H1 (cell line): Measurements from ENCODE around the gene CABP2. TPM values are rescaled to one million over a fixed set of nuclear protein-coding genes. Genes with fewer than 3 reads are reported as not detected.

Experiments
- CTCF ChIA-PET: fragments of 300-600 bp; sonication (Branson Sonifier 250); formaldehyde crosslinking; loops from one replicate; lab custom pipeline; 2021; ENCODE audit not compliant: partially characterized antibody; lab: Charles Lee
- POLR2A ChIA-PET: fragments of 300-600 bp; sonication (Branson Sonifier 250); formaldehyde crosslinking; loops from one replicate; lab custom pipeline; 2021; ENCODE audit warnings: inconsistent platforms; ENCODE audit not compliant: partially characterized antibody; lab: Charles Lee
- DNase-seq, 2 experiments: peaks; one replicate each; pipeline versions ENCODE4 v3.0.0 to v3.0.0-alpha.2; 2010 to 2022; ENCODE audit warnings: low spot score in 2 of 2, low read depth in 1 of 2, mixed read lengths in 1 of 2
- FAIRE-seq: peaks from 2 replicates; lab custom pipeline; 2011; peaks lifted over from hg19 to GRCh38; lab: Jason Lieb, UNC
- H2AFZ ChIP-seq: 2 replicates; pipeline ENCODE4 v1.8.1; 2012; ENCODE audit warnings: low read length, inconsistent platforms
- H2AK5ac ChIP-seq: 2 replicates; pipeline ENCODE4 v1.6.1; 2013; ENCODE audit warnings: low read depth, low read length
- H2BK120ac ChIP-seq: replicated peaks from 2 replicates; pipeline ENCODE3; 2013; ENCODE audit warnings: low read depth, low read length, inconsistent platforms
- H2BK12ac ChIP-seq: 2 replicates; pipeline ENCODE4 v1.6.1; 2013; ENCODE audit warnings: low read depth, low read length
- H2BK15ac ChIP-seq: 2 replicates; pipeline ENCODE4 v1.6.1; 2013; ENCODE audit warnings: low read length
- H2BK20ac ChIP-seq: 2 replicates; pipeline ENCODE4 v1.6.1; 2013; ENCODE audit warnings: low read length
- H2BK5ac ChIP-seq: 2 replicates; pipeline ENCODE4 v1.6.1; 2013; ENCODE audit warnings: low read depth, low read length
- H3K14ac ChIP-seq: 2 replicates; pipeline ENCODE4 v1.6.1; 2013; ENCODE audit warnings: inconsistent platforms; ENCODE audit not compliant: insufficient read length
- H3K18ac ChIP-seq: 2 replicates; pipeline ENCODE4 v1.6.1; 2013; ENCODE audit warnings: low read length; ENCODE audit errors: extremely low read depth
- H3K23ac ChIP-seq: 2 replicates; pipeline ENCODE4 v1.6.1; 2013; ENCODE audit warnings: inconsistent platforms; ENCODE audit not compliant: insufficient read length
- H3K23me2 ChIP-seq: 2 replicates; pipeline ENCODE4 v1.6.1; 2013; ENCODE audit warnings: low read depth, low read length
- H3K27ac ChIP-seq: 2 replicates; pipeline ENCODE4 v1.6.1; 2011; ENCODE audit warnings: low read depth, low read length, inconsistent platforms
- H3K27me3 ChIP-seq, 4 experiments: replicated peaks in 1 of 4; 1 replicate in 1 of 4; 2 replicates in 3 of 4; pipeline versions ENCODE4 v1.6.1 to v1.8.1; 2011 to 2013; ENCODE audit warnings: low read length in 3 of 4, mild to moderate bottlenecking in 3 of 4, inconsistent platforms in 2 of 4, mixed read lengths in 2 of 4, moderate library complexity in 1 of 4; ENCODE audit not compliant: control insufficient read depth in 3 of 4, insufficient read depth in 3 of 4; ENCODE audit errors: extremely low read depth in 1 of 4
- H3K36me3 ChIP-seq, 4 experiments: 2 replicates each; pipeline versions ENCODE4 v1.6.1 to v1.8.1; 2011 to 2013; ENCODE audit warnings: mild to moderate bottlenecking in 4 of 4, low read length in 3 of 4, moderate library complexity in 2 of 4, control low read depth in 1 of 4, inconsistent platforms in 1 of 4; ENCODE audit not compliant: insufficient read depth in 4 of 4, control insufficient read depth in 2 of 4
- H3K4ac ChIP-seq: replicated peaks from 2 replicates; pipeline ENCODE3; 2013; ENCODE audit warnings: low read length, low read depth, mixed read lengths, inconsistent platforms; ENCODE audit not compliant: insufficient read length
- H3K4me1 ChIP-seq, 4 experiments: replicated peaks in 1 of 4; 1 replicate in 1 of 4; 2 replicates in 3 of 4; pipeline versions ENCODE4 v1.6.1 to v1.8.1; 2011 to 2013; ENCODE audit warnings: low read length in 3 of 4, inconsistent platforms in 2 of 4, mixed read lengths in 1 of 4; ENCODE audit not compliant: insufficient read depth in 4 of 4, control insufficient read depth in 3 of 4
- H3K4me2 ChIP-seq, 2 experiments: 2 replicates each; pipeline versions ENCODE4 v1.6.1 to v1.8.1; 2011 to 2013; ENCODE audit warnings: low read depth in 2 of 2, low read length in 2 of 2, control low read depth in 1 of 2, inconsistent platforms in 1 of 2, mild to moderate bottlenecking in 1 of 2; ENCODE audit not compliant: insufficient read depth in 1 of 2
- H3K4me3 ChIP-seq, 4 experiments: fragments of 200-600, 300-600 bp in 1 of 4; sonication (generic), shearing (Covaris generic), sonication (Bioruptor Twin) in 1 of 4; 2 replicates each; pipeline versions ENCODE4 v1.5.1 to v1.8.1; 2011 to 2016; ENCODE audit warnings: low read length in 4 of 4, low read depth in 3 of 4, control low read depth in 2 of 4, inconsistent platforms in 2 of 4, mild to moderate bottlenecking in 2 of 4, mixed read lengths in 1 of 4, moderate library complexity in 1 of 4; ENCODE audit not compliant: insufficient read depth in 2 of 4; ENCODE audit errors: extremely low read depth in 1 of 4
- H3K56ac ChIP-seq: replicated peaks from 2 replicates; pipeline ENCODE3; 2013; ENCODE audit warnings: low read depth, mild to moderate bottlenecking, mixed read lengths, low read length, inconsistent platforms; ENCODE audit not compliant: insufficient read length
- H3K79me1 ChIP-seq: 2 replicates; pipeline ENCODE4 v1.6.1; 2013; ENCODE audit warnings: low read depth, low read length, control low read depth
- H3K79me2 ChIP-seq, 2 experiments: 2 replicates each; pipeline versions ENCODE4 v1.6.1 to v1.8.1; 2012 to 2013; ENCODE audit warnings: low read length in 2 of 2, mild to moderate bottlenecking in 2 of 2, inconsistent platforms in 1 of 2; ENCODE audit not compliant: insufficient read depth in 2 of 2, control insufficient read depth in 1 of 2
- H3K9ac ChIP-seq, 4 experiments: replicated peaks in 1 of 4; 1 replicate in 1 of 4; 2 replicates in 3 of 4; pipeline versions ENCODE4 v1.6.1 to v1.8.1; 2011 to 2013; ENCODE audit warnings: low read depth in 3 of 4, low read length in 3 of 4, control low read depth in 2 of 4, mild to moderate bottlenecking in 2 of 4, moderate library complexity in 2 of 4, inconsistent platforms in 1 of 4; ENCODE audit errors: extremely low read depth in 1 of 4
- H3K9me3 ChIP-seq, 2 experiments: 2 replicates each; pipeline versions ENCODE4 v1.6.1 to v1.8.1; 2012 to 2013; ENCODE audit warnings: mild to moderate bottlenecking in 2 of 2, moderate library complexity in 2 of 2, control low read depth in 1 of 2, inconsistent platforms in 1 of 2, low read depth in 1 of 2, low read length in 1 of 2, mixed read lengths in 1 of 2; ENCODE audit not compliant: insufficient read depth in 2 of 2
- H4K20me1 ChIP-seq, 2 experiments: replicated peaks in 1 of 2; 2 replicates each; pipeline versions ENCODE3 to v1.8.1; 2011 to 2013; ENCODE audit warnings: inconsistent platforms in 2 of 2, low read length in 2 of 2, mild to moderate bottlenecking in 1 of 2; ENCODE audit not compliant: insufficient read depth in 2 of 2, control insufficient read depth in 1 of 2
- H4K5ac ChIP-seq: 2 replicates; pipeline ENCODE4 v1.6.1; 2013; ENCODE audit warnings: low read length, low read depth, mixed read lengths, inconsistent platforms; ENCODE audit not compliant: insufficient read length
- H4K8ac ChIP-seq: 2 replicates; pipeline ENCODE4 v1.8.0; 2013; ENCODE audit warnings: mild to moderate bottlenecking, moderate library complexity, low read length, inconsistent platforms; ENCODE audit not compliant: insufficient read depth; ENCODE audit errors: extremely low read depth
- H4K91ac ChIP-seq: replicated peaks from 2 replicates; pipeline ENCODE3; 2013; ENCODE audit warnings: low read length, mixed read lengths, inconsistent platforms; ENCODE audit not compliant: insufficient read length
- SP2 ChIP-seq: IDR thresholded peaks from 2 replicates; pipeline ENCODE4 v1.6.1; 2012; ENCODE audit warnings: mild to moderate bottlenecking, low read length, inconsistent platforms
- TAF7 ChIP-seq: optimal IDR thresholded peaks from 2 replicates; pipeline ENCODE3; 2011; ENCODE audit warnings: low read depth, mild to moderate bottlenecking, inconsistent platforms, low read length, moderate library complexity, borderline replicate concordance
- whole genome bisulfite sequencing, 2 experiments: shearing (Covaris generic) in 1 of 2; methylation state at CpG; one replicate each; pipeline versions ENCODE4 v1.1.6 to v1.1.7; 2013 to 2015; ENCODE audit warnings: low lambda C conversion rate in 2 of 2, mixed read lengths in 2 of 2, inconsistent platforms in 1 of 2, low coverage in 1 of 2, missing lambda C conversion rate in 1 of 2; ENCODE audit not compliant: insufficient replicate concordance in 2 of 2, insufficient coverage in 1 of 2, insufficient read length in 1 of 2; ENCODE audit errors: extremely low coverage in 1 of 2, missing lambda C conversion rate in 1 of 2; 5-methylcytosine and 5-hydroxymethylcytosine counted together
- polyA plus RNA-seq, 7 experiments: library from polyadenylated mRNA; depleted of rRNA in 3 of 7; stranded (reverse) in 5 of 7; unstranded in 2 of 7; fragments of >200 nt in 5 of 7; fragments of 200-250 nt in 2 of 7; gene quantifications; 1 replicate in 5 of 7; 2 replicates in 1 of 7; 4 replicates in 1 of 7; pipeline versions ENCODE4 v1.2.1 to v1.2.3, GENCODE V29; 2011 to 2013; ENCODE audit warnings: missing spikeins in 2 of 7, mixed read lengths in 2 of 7
- total RNA-seq: library from RNA; stranded (reverse); fragmentation: NEBNext Ultra II Directional; extraction: Animal tissue kit (Norgen Biotek cat#: 25700); gene quantifications from 2 replicates; pipeline ENCODE4 v1.2.1, GENCODE V29; 2021

CABP2 gene
- total and polyA plus RNA-seq, 2 of the 8 experiments (the other 6 are each of a cell fraction or from before 2014, with no cell fraction given) = not detected

DNA sequence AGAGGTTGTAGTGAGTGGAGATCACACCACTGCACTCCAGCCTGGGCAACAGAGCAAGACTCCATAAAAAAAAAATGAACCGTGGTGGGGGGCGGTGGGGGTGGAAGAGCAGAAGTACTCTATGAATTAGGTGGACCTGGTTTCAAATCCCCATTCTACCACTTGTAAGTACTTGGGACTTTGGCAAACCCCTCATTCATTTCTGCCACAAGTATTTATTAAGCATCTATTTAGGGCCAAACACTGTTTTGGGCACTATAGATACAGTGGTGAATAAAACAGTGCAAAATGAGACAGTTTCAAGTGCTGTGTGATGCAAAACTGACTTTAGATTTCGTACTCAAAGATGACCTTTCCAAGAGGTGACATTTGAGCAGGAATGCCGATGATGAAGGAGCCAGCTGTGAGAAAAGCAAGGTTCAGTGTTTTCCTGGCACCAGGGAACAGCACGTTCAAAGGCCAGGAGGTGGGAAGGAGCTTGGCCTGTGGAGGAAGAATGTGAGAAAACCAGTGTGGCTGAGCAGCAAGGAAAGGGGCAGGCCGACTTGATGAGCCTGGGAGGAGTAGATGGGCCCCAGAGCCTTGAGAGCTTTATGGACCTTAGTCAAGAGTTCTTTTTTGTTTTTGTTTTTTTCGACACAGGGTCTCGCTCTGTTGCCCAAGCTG is 52.8 kb downstream of the CABP2 start:
- H4K8ac ChIP-seq = no peak overlapping the region
- no peak overlapping the region for H3K23ac ChIP-seq
- H3K56ac ChIP-seq = no peak overlapping the region
- no peak overlapping the region for H2AFZ ChIP-seq
- H3K4ac ChIP-seq = no peak overlapping the region
- H3K23me2 ChIP-seq = no peaks in the 10 kb centered on the region; the same call in 1 of the 2 replicates
- H3K27me3 ChIP-seq = no peaks in the 10 kb centered on the region
- H4K20me1 ChIP-seq = peaks cover 0 to 3% of the 10 kb centered on the region in 2 experiments
- H3K9me3 ChIP-seq = no peaks in the 10 kb centered on the region
- POLR2A ChIA-PET = interaction anchor here (0.9 to 4.6 kb wide), 9 partner anchors 9 to 69 kb away, joined by 3 to 36 read pairs (median 4); partner anchors contain the start of genes AIP, PPP1CA, PTPRCAP and RPS6KB2
- H3K4me1 ChIP-seq = peaks cover 0 to 9% (median 3%) of the 10 kb centered on the region in 4 experiments; a peak in 5 of 7 replicates
- H4K91ac ChIP-seq = no peak overlapping the region
- H2BK15ac ChIP-seq = no peak overlapping the region
- no peaks in the 10 kb centered on the region for H3K36me3 ChIP-seq
- H4K5ac ChIP-seq = no peak overlapping the region
- TF ChIP-seq SP2 (no peak), TAF7 (no peak)
- H3K4me2 ChIP-seq = no peak overlapping the region
- H3K4me3 ChIP-seq = no peak overlapping the region
- CTCF ChIA-PET = interaction anchor here (0.9 to 1.6 kb wide), 4 partner anchors 11 to 125 kb away, joined by 3 to 7 read pairs (median 4); partner anchors contain the start of gene PPP1CA
- H2BK20ac ChIP-seq = no peak overlapping the region
- H3K79me1 ChIP-seq = no peaks in the 10 kb centered on the region; the same call in 1 of the 2 replicates
- H2BK5ac ChIP-seq = no peak overlapping the region
- no peak overlapping the region for H3K14ac ChIP-seq
- no peak for DNase-seq
- no peaks in the 10 kb centered on the region for H3K79me2 ChIP-seq
- H3K9ac ChIP-seq = no peak overlapping the region
- H3K27ac ChIP-seq = no peak overlapping the region
- no peak overlapping the region for H2BK120ac ChIP-seq
- H2AK5ac ChIP-seq = no peak overlapping the region
- H2BK12ac ChIP-seq = 0 out of 2 replicates have a peak overlapping the region, but pooled peaks have one; percentile 68
- H3K18ac ChIP-seq = no peak overlapping the region
- WGBS, 2 experiments = 86% methylated on average over 8 of the region's 8 CpGs; no CpG with 5 or more reads in 1 of the 2 experiments
- FAIRE-seq = no peak
